HG02970 (cell line): Measurements from ENCODE around the gene PRSS48.
"Not testable (repeated sequence)": the region's sequence is repeated elsewhere in the genome, so short reads cannot be mapped to it uniquely, and the experiment has no call there.

ENCODE experiments used
- ATAC-seq: cut with Tn5 transposase; IDR thresholded peaks from one replicate; pipeline ENCODE4 v1.9.1; 2021; ENCODE audit warnings: mild to moderate bottlenecking, moderate library complexity, moderate number of reproducible peaks; ENCODE audit not compliant: unreplicated experiment, low FRiP score

The PRSS48 gene

DNA sequence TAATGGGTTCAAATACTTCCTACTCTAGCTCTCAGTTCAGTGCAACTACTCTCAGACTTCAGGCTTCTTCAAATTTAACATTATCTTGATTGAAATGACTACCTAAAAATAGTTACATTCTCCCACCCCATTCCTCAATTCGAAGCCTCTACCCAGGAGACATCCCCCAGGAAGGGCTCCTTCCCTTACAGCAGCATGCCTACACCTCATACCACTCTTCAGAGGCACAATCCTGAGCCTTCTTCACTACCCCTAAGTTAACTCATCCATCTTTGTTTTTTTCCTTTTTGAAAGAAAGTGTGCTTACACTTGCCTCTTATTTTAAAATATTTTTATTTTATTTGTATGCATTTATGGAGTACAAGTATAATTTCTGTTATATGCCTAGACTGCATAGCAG, 17.2 kb upstream of the PRSS48 start:
- no peak for ATAC-seq

- no peak for ATAC-seq
These were observed 16.4 kb upstream of the PRSS48 start for GRCh38 chr4:151260526-151260925.

DNA sequence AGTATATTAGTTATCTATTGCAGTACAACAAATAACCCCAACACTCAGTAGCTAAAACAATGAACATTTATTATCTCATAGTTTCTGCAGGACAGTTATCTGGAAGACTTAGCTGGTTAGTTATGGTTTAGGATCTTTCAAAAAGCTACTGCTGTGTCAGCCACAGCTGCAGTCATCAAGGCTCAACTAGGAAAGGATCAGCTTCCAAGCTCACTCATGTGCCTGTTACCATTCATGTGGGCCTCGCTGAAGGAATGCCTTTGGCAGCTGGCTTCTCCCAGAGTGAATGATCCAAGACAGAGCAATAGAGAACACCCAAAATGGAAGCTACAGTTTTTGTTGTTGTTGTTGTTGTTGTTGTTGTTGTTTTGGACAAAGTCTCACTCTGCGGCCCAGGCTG, 13.5 kb upstream of the PRSS48 start:
- no peak for ATAC-seq

GRCh38 chr4:151266497-151266896, 10.5 kb upstream of the PRSS48 start:
- no peak for ATAC-seq

GRCh38 chr4:151267104-151267503, 9.9 kb upstream of the PRSS48 start:
- no peak for ATAC-seq

DNA sequence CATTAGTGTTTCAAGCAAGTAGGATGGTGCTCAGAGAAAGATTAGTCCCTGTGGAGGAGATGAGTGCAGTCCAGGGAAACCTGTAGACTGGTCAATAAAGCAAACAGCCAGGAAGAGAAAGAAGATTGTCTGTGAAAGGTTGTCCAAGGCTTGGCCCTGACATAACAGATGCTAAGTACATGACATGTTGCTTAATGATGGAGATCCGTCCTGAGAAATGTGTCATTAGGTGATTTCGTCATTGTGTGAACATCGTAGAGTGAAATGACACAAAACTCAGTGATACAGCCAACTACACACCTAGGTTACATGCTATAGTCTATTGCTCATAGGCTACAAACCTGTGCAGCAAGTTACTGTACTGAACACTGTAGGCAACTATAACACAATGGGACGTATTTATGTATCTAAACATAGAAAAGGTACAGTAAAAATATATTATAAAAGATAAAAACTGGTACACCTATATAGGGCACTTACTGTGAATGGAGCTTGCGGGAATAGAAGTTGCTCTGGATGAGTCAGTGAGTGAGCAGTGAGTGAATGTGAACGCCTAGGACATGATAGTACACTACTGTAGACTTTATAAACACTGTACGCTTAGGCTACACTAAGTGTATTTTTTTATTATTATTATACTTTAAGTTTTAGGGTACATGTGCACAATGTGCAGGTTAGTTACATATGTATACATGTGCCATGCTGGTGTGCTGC, 9.0 kb upstream of the PRSS48 start:
- no peak for ATAC-seq

DNA sequence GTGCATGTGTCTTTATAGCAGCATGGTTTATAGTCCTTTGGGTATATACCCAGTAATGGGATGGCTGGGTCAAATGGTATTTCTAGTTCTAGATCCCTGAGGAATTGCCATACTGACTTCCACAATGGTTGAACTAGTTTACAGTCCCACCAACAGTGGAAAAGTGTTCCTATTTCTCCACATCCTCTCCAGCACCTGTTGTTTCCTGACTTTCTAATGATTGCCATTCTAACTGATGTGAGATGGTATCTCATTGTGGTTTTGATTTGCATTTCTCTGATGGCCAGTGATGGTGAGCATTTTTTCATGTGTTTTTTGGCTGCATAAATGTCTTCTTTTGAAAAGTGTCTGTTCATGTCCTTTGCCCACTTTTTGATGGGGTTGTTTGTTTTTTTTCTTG, 8.1 kb upstream of the PRSS48 start:
- not testable (repeated sequence) for ATAC-seq

DNA sequence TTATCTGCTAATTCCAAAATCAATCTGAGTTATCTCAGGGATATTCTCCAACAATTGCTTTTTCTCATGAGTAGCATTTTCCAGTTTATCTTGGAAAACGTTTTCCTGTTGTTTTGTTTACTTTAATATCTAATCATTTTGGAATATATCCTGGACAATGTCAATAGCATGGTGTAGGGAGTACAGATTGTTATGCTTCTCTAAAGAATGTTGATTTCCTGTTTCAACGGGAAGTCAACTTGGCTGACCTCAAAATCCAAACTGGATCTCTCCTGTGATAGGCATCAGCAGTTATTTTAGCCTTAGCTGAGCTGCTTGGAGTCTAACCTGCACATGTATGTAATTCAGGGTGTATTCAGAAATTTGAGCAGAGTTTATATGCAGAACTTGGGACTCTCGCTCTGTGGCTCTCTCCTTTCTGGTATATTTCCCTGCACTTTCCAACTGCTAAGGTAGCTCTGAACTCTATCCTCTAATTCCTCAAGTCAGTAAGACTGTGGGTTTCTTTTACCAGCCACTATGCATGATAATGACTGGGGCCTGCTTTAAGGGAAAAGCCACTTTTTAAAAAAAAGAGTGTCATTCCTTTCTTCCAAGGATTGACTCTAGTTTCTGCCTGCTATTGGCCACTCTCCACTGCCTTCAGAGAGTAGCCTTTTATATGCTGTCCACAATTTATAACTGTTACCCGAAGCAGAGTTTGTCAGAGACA, 7.7 kb downstream of the PRSS48 start:
- ATAC-seq = no peak

GRCh38 chr4:151287409-151287808, 10.4 kb downstream of the PRSS48 start:
- no peak for ATAC-seq

- ATAC-seq = no peak
These were observed 14.5 kb downstream of the PRSS48 start for GRCh38 chr4:151291485-151291884.

DNA sequence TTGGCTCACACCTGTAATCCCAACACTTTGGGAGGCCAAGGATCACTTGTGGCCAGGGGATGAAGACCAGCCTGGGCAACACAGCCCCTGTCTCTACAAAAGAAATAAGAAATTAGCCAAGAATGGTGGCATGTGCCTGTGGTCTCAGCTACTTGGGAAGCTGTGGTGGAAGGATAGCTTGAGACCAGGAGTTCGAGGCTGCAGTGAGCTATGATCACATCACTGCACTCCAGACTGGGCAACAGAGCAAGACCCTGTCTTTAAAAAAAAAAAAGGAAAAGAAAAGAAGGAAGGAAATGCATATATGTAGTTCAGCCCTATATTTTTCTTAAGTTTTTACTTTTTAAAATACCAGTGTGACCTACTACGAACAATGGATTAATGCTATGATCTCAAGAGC, 15.1 kb downstream of the PRSS48 start:
- no peak for ATAC-seq

GRCh38 chr4:151294833-151295496, 18.0 kb downstream of the PRSS48 start:
- ATAC-seq = no peak

- ATAC-seq = no peak
These were observed 19.3 kb downstream of the PRSS48 start for GRCh38 chr4:151296227-151296626.

DNA sequence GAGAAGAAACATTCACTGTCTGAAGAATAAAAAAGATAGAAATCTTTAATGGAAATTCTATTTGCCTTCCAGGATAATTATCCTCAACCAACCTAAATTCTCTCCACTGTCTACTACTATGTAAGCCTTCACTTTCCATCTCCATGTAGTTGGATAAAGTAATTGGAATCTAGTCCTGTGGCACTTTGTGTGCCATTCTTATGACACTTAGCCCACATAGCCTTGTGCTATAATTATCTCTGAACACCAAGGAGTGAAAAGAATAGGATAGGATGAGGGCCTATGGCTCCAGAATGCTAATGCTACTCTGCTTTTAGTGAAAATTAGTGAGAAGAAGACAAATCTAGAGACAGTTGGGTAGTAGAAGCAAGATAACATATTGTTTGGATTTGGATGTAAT, 20.2 kb downstream of the PRSS48 start:
- ATAC-seq = no peak

- no peak for ATAC-seq
These were observed 25.5 kb downstream of the PRSS48 start for GRCh38 chr4:151302432-151302831.

DNA sequence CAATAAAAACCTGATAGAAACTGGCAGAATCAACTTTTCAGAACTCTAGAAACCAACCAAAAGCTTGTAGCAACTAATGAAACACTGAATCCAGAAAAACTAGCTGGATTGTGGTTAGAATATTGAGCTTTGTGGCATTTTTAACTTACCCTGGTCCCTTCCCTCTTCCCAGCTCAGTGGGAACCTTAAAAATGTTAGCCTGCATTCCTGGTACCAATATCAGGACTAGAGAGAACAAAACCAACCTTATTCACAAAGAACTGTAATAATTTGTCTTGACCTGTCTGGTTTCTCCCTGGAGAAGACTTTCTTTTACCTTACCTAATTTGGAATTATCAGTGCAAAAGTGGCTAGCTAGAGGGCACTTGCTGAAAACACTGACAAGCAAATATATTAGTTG, 27.3 kb downstream of the PRSS48 start:
- ATAC-seq = no peak

GRCh38 chr4:151304755-151305154, 27.8 kb downstream of the PRSS48 start:
- no peak for ATAC-seq

- ATAC-seq = no peak
These were observed 33.3 kb downstream of the PRSS48 start for GRCh38 chr4:151310124-151310728.

- ATAC-seq = no peak
These were observed 36.5 kb downstream of the PRSS48 start for GRCh38 chr4:151313306-151314009.

DNA sequence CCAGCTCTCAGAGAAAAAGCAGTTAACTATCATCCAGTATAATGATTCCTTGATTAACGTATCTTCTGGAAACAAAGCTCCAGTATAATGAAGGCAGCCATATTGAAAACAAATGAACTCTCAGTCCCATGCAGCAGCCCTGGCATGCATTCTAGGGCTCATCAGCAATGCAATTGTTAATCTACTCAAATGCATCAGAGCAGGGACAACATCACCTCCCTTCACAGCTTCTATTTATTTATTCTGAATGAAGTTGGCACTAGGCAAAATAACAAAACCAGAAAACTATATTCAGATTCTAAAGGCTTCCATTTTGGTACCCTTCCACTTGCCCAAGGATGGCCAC, 37.0 kb downstream of the PRSS48 start:
- no peak for ATAC-seq

DNA sequence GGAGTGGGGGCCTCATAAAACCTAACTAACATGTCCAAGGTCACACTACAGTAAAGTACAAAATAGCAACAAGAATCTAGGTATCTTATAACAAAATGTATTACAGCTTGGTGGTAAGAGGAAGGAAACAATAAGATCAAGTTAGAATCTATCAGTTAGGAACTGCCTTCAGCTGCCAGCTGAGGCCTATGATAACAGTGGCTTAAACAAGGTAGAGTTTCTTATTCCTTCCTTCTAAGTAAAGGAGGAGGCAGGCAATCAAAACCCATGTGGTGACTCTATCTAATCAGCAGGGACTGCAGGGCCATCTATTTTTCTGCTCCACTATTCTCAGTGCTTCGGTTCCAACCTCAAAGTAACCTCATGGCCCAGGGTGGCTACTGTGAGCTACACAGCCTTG, 37.5 kb downstream of the PRSS48 start:
- ATAC-seq = no peak
